Measurements from ENCODE around the gene SCD5.

Gene SCD5

GRCh38 chr4:82618103-82618720, 180.4 kb downstream of the SCD5 start:
- H3K4me3 ChIP-seq (ENCODE audit: low read depth, low read length): no peak overlapping the region
- no peaks in the 10 kb centered on the region for H3K36me3 ChIP-seq (ENCODE audit: control insufficient read depth in 2 of 2, insufficient read depth in 1 of 2, low read length in 2 of 2)
- no peaks in the 10 kb centered on the region for H3K4me1 ChIP-seq (ENCODE audit: control insufficient read depth, insufficient read depth, low read length)
- no peak overlapping the region for H3K27ac ChIP-seq (ENCODE audit: extremely low read depth, low read depth, low read length)
- peak; percentile 45; the same call in 1 of the 2 replicates for TF ChIP-seq FEZF1 (tag by site-specific recombination; IDR thresholded peaks at IDR 0.05)
- peak; percentile 40; the same call in 1 of the 2 replicates for TF ChIP-seq OSR2 (tag by site-specific recombination; IDR thresholded peaks at IDR 0.05)
- TF ChIP-seq KLF17 (tag by site-specific recombination; IDR thresholded peaks at IDR 0.05): no peak
- no peaks in the 10 kb centered on the region for H3K9me3 ChIP-seq (ENCODE audit: control insufficient read depth, insufficient read depth, low read depth, low read length)
- ChIA-PET POLR2A (no interaction called here), CTCF (no interaction called here)

- Histone ChIP-seq H3K4me3 (ENCODE audit: low read depth, low read length) (no peak overlapping the region), H3K36me3 (ENCODE audit: control insufficient read depth in 2 of 2, insufficient read depth in 1 of 2, low read length in 2 of 2) (no peaks in the 10 kb centered on the region), H3K27ac (ENCODE audit: extremely low read depth, low read depth, low read length) (no peak overlapping the region), H3K9me3 (ENCODE audit: control insufficient read depth, insufficient read depth, low read depth, low read length) (no peaks in the 10 kb centered on the region), H3K4me1 (ENCODE audit: control insufficient read depth, insufficient read depth, low read length) (no peaks in the 10 kb centered on the region)
- POLR2A ChIA-PET: no interaction called here
- CTCF ChIA-PET: no interaction called here
- TF ChIP-seq PRDM6 (tag by site-specific recombination; IDR thresholded peaks at IDR 0.05): peak; percentile 32; the same call in 1 of the 2 replicates
- TF ChIP-seq FEZF1 (tag by site-specific recombination; IDR thresholded peaks at IDR 0.05): peak; percentile 39; the same call in 1 of the 2 replicates
- no peak for TF ChIP-seq ZNF341 (tag by site-specific recombination; IDR thresholded peaks at IDR 0.05; ENCODE audit: low read depth)
- TF ChIP-seq TSHZ1 (tag by site-specific recombination; IDR thresholded peaks at IDR 0.05; ENCODE audit: borderline replicate concordance): no peak
- peak; percentile 55; the same call in 1 of the 2 replicates for TF ChIP-seq ZNF350 (tag by site-specific recombination; IDR thresholded peaks at IDR 0.05)
- TF ChIP-seq BCL6B (tag by site-specific recombination; IDR thresholded peaks at IDR 0.05): peak; percentile 62
Observed at GRCh38 chr4:82614838-82615449, 183.7 kb downstream of the SCD5 start.

- TF ChIP-seq ZNF792 (tag by site-specific recombination; IDR thresholded peaks at IDR 0.05) (no peak), ZNF610 (tag by site-specific recombination; IDR thresholded peaks at IDR 0.05; ENCODE audit: borderline replicate concordance) (no peak), PBX3 (CRISPR knock-in tag; IDR thresholded peaks at IDR 0.05) (no peak), ZNF449 (tag by site-specific recombination; IDR thresholded peaks at IDR 0.05) (no peak), SETDB1 (IDR thresholded peaks at IDR 0.05; ENCODE audit: insufficient read length, low read length) (no peak)
- ChIA-PET POLR2A (no interaction called here), CTCF (no interaction called here)
- Histone ChIP-seq H3K27ac (ENCODE audit: extremely low read depth, low read depth, low read length) (no peak overlapping the region), H3K4me1 (ENCODE audit: control insufficient read depth, insufficient read depth, low read length) (no peaks in the 10 kb centered on the region), H3K36me3 (ENCODE audit: control insufficient read depth in 2 of 2, insufficient read depth in 1 of 2, low read length in 2 of 2) (no peaks in the 10 kb centered on the region), H3K4me3 (ENCODE audit: low read depth, low read length) (no peak overlapping the region), H3K9me3 (ENCODE audit: control insufficient read depth, insufficient read depth, low read depth, low read length) (no peaks in the 10 kb centered on the region)
Observed at GRCh38 chr4:82613121-82613520, 185.5 kb downstream of the SCD5 start.
